Activated CD4-positive, alpha-beta T cell treated with anti-CD3 and anti-CD28 coated beads, Interleukin-2, amount 50 U/mL, for 24 hours (primary cell): Measurements from ENCODE around the gene CSGALNACT2.

ENCODE experiments used
- DNase-seq, 2 donors: peaks; one replicate each; pipeline ENCODE4 v3.0.0-alpha.2; 2020; ENCODE audit warnings: low read depth in 1 of 2, low spot score in 1 of 2

The CSGALNACT2 gene

DNA sequence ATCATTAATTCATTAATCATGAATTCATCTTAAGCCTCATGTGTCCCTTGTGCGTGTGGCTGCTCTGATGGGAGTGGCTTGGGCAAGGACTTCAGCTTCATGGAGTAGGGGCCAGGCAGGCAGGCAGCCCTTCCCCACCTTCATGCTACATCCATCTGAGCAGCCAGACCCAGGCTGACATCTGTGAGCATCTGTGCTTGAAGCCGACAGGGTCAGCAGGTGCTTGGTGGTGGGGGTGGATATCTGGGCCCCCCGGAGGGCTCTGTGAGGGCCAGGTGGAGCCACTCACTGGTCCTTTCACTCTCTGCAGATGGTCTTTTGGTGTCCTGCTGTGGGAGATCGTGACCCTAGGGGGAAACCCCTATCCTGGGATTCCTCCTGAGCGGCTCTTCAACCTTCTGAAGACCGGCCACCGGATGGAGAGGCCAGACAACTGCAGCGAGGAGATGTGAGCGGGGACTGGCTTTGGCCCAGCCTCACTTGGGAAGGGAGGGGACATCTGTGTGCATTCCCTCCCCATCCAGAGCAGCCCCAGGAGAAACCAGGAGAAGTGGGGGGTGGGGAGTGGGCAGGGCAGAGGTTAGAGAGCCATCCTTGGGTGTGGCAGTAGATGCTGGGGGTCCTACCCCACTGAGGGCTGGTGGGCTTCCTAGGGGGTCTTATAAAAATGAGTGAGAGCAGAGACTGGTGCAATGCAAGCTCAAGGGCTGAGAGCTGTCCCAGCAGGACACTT, 14.7 kb upstream of the CSGALNACT2 start:
- DNase-seq: no peak

DNA sequence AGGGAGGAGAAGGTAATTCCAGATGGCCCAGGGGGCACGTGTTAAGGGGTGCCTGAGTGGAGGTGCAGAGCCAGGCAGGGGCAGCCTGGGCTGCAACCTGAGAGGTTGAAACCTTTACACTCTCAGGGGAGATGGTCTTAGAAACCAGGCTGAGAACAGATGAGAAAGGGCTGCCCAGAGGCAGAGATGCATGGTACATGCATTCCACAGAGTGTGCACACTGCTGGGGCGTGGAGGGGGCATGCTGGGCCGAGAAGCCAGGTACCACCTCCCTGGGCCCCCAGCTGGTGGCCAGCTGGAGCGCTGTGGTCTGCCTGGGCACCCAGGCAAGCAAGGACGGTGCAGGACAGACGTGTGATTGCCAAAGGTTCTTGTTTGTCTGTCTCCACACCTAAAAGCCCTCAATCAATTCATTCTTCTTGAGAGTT, 14.1 kb upstream of the CSGALNACT2 start:
- DNase-seq: no peak

DNA sequence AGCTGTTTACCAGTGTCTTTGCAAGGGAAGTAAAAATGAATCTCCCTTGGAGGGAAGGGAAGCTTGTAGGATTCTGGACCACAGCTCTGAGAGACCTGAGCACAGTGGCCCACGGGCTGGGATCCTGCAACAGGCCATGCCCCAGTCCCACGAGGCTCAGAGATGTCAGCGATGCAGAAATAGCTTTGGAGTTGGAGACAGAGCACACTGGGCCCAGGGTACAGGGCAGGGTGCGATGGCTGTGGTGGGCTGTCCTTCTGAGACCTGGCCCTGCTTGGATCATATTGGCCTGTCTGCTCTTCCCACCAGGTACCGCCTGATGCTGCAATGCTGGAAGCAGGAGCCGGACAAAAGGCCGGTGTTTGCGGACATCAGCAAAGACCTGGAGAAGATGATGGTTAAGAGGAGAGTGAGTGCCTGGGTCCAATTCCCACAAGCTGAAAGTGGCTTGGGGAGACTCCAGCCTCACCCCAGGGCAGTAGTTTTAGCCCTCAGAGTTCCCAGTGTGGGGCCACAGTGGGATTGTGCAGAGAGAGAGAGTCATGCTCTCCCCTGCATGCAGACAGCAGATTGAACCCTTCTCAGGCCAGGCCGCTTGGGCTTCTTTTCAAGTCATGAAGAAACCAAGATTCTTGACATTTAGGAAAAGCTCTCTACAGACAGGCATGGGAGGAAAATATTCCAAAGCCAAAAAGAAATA, 13.5 kb upstream of the CSGALNACT2 start:
- DNase-seq: no peak

DNA sequence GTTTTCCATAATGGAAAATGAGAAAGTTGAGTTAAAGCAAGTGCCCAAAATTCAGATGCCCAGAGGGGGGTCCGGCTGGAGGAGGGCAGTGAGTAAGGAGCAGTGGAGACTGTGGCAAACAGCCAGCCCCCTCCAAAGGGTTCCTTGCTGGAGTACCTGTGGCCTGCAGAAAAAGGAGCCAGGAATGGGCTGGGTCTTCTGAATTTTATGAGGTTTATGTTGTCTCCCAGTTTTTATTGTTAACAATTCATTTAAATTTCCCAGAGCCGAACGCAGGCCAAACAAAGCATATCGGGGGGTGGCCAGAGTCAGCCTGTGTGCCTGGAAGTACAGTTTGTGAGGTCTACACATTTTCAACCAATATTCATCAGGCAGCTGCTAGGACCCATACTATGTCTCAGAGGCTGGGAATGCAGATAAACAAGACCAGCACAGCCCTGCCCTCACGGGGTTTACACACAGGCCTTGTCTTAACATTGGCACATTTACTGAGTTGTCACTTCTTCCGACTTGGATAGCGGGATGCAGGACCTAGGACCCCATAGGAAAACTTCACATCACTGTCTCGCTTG, 12.9 kb upstream of the CSGALNACT2 start:
- DNase-seq: no peak

DNA sequence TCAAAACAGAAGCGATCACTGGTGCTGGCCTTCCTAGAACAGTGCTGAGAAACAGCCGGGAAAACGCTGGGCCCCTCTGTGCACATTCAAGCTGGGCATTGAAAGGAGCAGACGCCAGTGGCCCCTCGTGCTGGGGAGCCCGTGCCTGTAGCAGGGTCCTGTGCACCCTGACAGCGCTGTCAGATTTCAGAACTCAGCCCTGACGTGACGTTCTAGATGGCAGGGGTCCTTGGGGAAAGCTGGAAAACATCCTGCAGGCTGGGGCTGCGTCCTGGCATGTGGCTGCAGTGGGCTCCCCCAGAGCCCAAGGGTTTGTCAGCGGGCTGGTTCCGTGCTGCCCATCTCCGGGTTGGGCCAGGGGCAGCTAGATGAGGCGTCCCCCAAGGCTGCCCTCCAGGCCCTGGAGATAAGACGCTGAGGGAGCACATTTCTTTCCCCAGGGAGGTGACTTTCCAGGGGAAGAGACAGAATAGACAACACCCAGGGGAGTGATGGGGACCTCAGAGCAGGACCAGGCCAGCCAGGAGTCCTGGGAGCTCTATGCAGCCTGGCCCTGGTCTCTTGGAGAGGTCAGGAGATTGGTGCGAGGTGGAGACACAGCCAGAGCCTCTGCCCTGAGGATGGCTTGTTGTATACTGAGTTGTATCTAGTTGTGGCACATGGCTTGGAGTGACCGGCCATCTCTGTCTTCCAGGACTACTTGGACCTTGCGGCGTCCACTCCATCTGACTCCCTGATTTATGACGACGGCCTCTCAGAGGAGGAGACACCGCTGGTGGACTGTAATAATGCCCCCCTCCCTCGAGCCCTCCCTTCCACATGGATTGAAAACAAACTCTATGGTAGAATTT, 12.1 kb upstream of the CSGALNACT2 start:
- no peak for DNase-seq

DNA sequence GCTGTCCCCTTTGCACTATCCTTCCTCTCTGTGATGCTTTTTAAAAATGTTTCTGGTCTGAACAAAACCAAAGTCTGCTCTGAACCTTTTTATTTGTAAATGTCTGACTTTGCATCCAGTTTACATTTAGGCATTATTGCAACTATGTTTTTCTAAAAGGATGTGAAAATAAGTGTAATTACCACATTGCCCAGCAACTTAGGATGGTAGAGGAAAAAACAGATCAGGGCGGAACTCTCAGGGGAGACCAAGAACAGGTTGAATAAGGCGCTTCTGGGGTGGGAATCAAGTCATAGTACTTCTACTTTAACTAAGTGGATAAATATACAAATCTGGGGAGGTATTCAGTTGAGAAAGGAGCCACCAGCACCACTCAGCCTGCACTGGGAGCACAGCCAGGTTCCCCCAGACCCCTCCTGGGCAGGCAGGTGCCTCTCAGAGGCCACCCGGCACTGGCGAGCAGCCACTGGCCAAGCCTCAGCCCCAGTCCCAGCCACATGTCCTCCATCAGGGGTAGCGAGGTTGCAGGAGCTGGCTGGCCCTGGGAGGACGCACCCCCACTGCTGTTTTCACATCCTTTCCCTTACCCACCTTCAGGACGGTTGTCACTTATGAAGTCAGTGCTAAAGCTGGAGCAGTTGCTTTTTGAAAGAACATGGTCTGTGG, 11.4 kb upstream of the CSGALNACT2 start:
- DNase-seq: no peak

DNA sequence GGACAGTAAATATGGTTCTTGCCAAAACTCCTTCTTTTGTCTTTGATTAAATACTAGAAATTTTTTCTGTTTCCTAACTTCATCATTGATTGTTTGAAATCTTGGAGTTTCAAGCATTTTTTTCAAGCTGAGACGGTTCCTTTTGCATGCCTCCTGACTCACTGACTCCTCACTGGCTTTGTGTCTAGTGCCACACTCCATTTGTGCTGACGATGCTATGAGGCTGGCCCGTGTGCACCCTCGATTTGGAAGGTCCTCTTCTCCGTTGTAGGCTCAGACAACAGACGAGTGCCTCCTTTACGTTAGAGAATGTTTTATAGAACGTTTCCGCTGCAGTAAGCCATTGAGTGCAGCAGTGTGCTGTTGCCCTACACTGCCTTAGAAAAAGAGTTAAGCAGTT, 10.8 kb upstream of the CSGALNACT2 start:
- no peak for DNase-seq

DNA sequence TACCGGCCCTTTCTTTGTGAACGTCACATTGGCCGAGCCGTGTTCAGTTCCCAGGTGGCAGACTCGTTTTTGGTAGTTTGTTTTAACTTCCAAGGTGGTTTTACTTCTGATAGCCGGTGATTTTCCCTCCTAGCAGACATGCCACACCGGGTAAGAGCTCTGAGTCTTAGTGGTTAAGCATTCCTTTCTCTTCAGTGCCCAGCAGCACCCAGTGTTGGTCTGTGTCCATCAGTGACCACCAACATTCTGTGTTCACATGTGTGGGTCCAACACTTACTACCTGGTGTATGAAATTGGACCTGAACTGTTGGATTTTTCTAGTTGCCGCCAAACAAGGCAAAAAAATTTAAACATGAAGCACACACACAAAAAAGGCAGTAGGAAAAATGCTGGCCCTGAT, 9.9 kb upstream of the CSGALNACT2 start:
- DNase-seq: no peak

DNA sequence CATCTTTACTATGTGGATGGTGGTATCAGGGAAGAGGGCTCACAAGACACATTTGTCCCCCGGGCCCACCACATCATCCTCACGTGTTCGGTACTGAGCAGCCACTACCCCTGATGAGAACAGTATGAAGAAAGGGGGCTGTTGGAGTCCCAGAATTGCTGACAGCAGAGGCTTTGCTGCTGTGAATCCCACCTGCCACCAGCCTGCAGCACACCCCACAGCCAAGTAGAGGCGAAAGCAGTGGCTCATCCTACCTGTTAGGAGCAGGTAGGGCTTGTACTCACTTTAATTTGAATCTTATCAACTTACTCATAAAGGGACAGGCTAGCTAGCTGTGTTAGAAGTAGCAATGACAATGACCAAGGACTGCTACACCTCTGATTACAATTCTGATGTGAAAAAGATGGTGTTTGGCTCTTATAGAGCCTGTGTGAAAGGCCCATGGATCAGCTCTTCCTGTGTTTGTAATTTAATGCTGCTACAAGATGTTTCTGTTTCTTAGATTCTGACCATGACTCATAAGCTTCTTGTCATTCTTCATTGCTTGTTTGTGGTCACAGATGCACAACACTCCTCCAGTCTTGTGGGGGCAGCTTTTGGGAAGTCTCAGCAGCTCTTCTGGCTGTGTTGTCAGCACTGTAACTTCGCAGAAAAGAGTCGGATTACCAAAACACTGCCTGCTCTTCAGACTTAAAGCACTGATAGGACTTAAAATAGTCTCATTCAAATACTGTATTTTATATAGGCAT, 9.1 kb upstream of the CSGALNACT2 start:
- DNase-seq: no peak

DNA sequence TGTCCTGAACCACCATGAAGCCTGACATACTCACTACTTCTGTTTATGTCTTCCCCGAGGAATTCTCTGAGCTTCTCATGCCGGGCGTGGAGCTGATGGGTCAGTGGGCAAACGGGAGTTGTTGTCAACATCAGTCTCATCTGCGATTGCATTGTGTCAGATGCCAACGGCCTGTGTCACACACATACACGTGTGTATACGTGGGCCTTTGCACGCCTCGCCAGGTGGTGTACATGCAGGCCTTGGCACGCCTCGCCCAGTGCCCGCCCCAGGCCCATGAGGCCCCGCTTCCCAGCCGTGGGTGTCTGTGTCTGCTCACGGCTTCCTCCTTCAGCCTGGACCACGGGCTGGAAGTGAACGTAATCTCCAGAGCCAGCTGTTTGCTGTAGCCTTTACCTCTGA, 7.5 kb upstream of the CSGALNACT2 start:
- DNase-seq: no peak

DNA sequence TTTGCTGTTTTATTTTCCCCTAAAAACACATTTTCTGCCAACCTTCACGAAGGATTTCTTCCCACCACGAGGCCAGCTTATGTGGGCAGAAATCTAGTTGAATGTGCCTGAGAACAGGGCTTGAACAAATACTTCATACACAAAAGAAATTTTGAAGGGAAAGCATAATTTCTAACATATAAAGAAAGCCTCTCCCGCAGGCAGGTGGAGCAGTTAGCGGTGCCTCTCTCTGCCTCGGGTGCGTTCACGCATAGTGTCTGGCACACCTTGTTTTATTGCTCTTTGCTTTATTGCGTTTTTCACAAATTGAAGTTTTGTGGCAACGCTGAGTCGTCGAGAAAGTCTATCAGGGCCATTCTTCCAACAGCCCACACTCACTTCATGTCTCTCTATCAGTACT, 7.0 kb upstream of the CSGALNACT2 start:
- no peak for DNase-seq

DNA sequence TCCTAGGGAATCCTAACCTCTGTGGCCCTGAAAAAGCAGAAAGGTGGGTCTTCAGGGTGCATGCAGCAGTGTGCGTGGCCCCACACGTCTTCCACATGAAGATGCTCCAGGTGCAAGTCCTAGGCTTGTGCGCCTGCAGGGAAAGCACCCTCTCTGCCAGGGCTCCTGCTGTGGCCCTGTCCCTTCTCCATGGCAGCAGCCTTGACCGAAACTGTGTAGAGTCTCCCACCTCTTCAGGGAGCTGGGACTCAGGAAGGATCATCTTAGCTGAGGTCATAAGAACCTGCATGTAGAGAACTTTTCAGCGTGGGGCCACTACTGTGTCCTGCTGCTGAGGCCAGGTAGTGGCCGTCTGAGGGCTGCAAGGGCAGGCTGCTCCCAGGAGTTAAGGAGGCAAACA, 6.3 kb upstream of the CSGALNACT2 start:
- no peak for DNase-seq

DNA sequence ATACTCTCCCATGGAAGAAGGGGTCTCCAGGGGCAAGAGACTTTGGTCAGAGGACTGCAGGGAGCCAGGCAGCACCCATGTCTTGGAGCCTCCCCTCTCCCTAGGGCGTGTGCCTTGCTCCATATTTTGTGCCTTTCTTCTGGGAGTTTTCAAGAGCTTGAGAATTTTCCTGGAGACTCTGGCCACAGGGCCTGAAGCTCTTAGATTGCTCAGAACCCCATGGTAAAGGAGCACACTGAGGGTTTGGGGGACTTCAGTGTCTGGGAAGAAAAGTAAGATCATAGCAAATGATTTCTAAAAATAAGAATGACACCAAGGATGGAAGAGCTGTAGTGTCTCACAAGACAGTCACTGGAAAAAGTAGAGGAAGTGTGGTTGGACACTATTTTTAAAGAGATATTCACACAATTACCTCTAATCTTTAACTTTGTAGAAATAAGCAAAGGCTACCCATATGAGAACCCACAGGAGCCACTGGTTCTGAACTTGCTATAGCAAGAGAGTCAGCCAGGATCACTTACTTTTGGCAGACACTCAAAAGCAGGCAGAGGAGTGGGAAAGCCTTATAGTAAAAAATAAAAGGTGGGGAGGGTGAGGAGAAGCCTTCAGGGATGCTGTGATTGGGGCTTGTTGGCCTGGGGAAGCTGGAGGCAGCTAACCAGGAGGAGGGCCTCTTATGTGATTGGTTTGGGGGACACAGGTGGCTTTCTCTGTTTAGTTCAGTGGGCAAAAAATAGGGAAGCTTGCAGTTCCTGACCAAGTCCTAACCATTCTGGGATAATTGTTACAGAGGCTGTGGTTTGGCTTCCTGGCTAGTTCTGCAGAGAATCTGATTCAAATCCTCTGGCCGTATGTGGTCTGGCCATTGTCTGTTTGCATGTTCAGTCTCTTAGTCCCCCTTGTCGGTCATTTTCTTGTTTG, 5.1 kb upstream of the CSGALNACT2 start:
- no peak for DNase-seq

DNA sequence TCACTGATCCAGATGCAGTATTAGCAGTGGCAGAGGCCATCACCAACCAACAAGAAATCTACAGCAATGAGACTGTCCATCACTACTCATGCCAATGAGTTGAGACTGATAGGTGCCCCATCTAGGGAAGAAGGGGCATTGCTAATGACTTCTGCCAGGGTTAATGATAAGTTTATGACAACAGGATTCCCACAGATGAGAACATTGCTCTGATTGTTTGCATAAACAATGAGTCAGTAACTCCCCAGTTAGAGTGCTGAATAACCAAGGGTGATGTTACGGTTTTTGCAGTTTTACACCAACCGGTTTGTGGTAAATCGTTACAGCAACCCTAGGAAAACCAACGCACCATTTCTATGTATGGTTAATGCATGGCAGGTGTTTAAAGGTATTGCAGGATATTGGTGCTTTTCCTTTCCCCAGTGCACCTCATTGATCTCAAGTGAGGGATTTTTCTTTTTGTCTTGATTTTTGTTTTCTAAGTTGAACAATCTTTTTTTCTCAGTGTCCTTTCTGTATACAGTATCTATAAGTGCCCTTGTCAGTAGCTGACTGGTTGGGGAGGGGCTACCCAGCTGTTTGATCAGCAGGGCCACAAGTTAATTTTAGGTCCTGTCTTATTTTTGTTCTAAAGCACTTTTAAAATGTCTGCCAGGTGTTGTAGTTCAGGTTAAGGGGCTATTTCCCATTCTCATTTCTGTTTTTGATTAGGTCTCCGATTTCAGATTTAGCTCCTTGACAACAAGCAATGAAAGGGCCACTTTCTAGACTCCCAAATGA, 3.9 kb upstream of the CSGALNACT2 start:
- DNase-seq: no peak

DNA sequence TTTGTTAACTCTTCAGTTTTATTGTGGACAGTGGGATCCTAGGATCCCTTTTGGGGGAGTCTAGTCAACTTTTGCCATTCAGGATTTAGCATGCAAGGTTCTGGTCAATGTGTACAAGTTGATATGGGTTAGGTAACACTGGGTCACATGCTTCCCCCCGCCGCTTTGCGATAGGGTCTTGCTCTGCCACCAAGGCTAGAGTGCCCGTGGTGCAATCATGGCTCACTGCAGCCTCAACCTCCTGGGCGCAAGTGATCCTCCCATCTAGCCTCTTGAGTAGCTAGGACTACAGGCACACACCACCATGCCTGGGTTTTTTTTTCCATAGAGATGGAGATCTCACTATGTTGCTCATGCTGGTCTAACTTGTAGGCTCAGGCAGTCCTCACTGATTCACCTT, 3.2 kb upstream of the CSGALNACT2 start:
- DNase-seq: no peak

DNA sequence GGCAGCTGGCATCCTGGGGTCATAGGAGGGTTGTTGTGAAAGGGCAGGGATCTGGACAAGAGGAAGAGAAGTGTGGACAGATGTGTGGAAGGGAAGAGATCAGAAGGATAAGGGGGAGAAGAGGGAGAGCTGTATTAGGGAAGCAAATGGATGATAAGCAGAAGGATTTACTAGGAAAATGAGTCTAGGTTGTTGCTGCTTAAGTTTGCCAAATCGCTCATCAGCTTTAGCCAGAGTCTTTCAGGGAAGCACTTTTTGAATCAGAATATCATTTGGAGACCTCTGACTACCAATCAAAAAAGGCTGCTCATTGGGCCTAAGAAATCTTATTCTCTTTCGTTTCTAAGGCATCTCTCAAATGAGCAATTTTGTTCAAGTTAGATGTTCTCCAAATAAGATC, 2.6 kb upstream of the CSGALNACT2 start:
- no peak for DNase-seq

DNA sequence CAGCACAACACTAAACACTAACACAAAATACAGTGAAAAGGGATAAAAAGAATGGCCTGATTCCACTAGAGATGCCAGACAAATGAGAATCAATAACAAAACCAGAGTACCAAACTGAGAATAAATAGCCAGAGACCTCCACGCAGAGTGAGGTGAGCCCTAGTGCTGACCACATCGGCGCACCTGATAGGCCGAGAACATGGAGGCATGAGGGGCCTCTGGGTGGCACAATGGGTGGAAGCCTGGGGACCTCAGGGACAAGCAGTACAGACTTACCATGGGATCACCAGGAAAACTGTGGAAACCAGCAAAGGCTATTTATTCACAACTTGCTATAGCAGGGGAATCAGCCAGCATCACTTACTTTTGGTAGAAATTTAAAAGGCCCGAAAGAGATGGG, 1.8 kb upstream of the CSGALNACT2 start:
- DNase-seq: no peak

DNA sequence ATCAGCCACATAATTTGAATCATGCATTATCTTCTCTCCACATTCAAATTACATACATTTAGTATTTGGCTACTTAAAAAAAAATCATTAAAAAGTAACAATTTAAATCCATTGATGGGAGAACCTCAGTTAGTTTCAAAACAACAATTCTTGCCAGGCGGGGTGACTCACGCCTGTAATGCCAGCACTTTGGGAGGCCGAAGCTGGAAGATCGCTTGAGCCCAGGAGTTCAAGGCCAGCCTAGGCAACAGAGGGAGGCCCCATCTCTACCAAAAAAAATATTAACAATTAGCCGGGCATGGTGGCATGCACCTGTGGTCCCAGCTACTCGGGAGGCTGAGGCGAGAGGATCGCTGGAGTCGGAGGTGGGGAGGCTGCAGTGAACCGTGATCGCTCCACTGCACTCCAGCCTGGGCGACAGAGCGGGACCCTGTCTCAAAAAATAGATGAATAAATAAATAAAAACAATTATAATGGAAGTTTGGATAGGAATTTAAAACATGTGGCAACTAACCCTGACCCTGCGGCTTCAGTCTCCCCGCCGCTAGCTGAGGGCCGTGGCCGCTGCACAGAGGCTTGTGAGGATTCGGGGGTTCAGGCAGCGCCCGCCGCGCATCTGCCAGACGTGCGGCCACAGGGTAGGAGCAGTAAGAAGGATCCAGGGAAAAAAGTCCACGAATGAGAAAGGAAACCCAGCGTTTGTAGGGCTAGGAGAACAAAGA, 1.1 kb upstream of the CSGALNACT2 start:
- no peak for DNase-seq
